T-helper 2 cell (primary cell): ENCODE data around the gene DOK3.

Source experiments
- DNase-seq, 5 experiments: peaks; one replicate each; pipeline versions ENCODE4 v3.0.0 to v3.0.0-alpha.2; 2012 to 2022

DOK3 gene

GRCh38 chr5:177462021-177462670 is 47.5 kb downstream of the DOK3 start:
- DNase-seq = no peak

GRCh38 chr5:177459819-177460628 is 49.6 kb downstream of the DOK3 start:
- DNase-seq = no peak

DNA sequence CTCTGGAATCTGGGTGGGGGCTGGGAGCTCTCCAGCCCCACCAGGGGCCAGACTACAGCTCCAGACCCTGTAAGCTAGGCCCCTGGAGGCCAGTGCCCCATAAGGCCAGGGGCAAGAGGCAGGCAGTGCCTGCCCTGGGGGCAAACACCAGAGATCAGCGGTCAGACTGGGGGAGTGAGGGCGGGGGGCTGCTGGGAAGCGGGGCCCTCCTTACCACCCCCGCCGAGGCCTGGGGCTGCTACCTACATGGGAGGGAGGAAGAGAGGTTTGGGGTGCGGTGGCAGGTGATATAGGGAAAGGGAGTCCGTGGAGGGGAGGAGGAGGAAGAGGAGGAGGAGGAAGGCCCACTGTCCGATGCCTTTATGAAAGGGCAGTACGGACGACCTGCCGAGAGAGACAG is 50.3 kb downstream of the DOK3 start:
- no peak for DNase-seq

DNA sequence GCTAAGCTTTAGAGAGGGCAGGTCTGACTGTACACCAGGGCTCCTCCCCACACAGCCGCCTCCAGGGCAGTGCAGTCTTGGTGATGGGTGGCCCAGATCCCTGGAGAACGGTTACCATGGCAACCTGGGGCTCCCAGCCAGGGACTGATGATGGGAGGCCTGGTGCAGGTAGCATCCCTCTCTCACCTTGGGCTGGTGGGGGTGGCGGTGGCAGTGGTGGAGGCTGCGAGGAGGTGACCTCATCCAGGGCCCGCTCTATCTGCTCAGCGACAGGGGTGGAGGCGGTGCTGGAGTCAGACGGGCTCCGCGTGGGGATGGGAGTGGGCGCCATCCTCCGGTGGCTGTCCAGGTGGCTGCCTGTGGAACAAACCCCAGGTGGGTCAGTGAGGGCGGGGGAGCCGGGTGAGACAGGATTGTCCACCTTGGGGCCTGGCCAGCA is 50.7 kb downstream of the DOK3 start:
- DNase-seq = no peak

DNA sequence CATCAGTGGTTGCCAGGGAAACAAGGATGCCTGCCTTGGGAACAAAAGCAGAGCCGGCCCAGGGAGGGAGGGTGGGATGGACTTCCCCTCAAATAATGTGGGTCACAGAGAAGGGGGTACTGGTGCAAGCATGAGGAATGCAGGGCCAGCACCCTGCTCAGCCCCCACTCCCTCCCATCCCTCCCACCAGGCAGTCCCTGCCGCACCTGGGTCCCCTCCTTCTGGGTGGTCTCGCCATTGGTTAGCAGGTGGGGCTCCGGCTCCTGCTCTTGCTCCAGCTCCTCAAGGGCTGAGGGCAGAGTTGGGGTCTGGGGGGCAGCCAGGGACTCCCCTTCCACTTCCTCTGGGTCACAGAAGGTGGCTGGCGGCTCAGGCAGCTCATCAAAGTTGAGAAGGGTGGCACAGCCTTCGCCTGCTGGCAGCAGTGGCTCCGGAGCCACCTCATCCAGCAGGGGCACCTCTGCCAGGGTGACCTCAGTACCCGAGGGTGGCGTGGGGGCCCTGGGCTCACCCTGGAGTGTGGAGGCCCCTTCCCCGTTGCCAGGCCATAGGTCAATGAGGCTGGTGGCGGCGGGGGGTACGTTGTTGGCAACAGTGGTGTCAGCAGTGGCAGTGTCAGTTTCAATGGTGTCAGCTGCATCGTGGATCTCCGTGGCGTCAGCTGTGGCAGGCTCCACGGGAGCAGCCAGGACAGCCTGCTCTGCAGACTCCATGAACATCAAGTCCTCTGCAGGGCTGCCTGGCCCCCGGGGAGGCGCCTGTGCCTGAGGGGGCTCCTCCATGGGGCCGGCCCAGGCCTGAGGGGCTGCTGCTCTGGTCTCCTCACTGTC is 51.6 kb downstream of the DOK3 start:
- no peak for DNase-seq

GRCh38 chr5:177456976-177457851 is 52.4 kb downstream of the DOK3 start:
- DNase-seq = peak in 4 of 5 experiments; percentile 29 to 88 (median 56)

DNA sequence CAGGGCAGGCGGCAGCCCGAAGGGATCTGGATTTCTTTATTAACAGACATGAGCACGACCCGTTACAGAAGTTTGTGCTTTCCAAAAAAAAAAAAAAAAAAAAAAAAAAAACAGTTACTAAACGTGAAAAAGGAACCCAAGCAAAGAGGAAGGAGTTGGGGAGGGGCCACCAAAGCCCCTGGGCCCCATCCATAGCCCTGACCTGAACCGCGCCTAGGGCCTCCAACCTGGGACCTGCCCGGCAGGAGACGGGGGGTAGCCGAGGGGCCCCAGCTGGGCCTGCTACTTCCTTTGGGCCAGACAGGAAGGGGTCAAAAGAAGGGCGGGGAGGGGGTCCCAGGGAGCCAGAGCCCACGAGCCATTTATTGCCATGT is 53.0 kb downstream of the DOK3 start:
- no peak for DNase-seq

DNA sequence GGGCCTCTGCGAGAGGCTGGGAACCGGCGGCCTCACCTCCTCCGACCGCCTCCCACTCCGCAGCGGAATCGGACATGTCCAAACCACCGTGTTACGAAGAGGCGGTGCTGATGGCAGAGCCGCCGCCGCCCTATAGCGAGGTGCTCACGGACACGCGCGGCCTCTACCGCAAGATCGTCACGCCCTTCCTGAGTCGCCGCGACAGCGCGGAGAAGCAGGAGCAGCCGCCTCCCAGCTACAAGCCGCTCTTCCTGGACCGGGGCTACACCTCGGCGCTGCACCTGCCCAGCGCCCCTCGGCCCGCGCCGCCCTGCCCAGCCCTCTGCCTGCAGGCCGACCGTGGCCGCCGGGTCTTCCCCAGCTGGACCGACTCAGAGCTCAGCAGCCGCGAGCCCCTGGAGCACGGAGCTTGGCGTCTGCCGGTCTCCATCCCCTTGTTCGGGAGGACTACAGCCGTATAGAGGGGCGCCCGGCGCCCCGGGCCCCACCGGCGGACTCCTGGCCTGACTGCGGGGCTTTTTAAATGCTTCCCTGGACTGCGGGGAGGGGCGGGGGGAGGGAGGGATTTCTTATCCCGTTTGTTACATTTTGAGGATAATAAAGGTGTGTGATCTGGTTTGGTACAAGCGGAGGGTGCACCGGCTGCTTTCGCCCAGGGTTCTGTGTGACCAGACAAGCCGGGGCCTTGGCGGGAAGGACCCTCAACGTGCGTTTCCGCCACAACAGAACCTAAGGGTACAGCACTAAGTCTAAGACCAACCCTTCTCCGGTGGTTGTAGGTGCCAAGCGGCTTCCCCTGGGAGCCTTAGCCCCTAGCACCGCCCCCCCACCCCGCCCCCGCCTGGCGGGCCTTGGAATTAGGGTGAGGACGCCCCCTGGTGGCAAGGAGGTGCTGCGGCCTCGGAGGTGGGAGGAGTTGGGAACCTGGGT is 53.7 kb downstream of the DOK3 start:
- DNase-seq = peak; percentile 79 to 95 (median 93)

GRCh38 chr5:177455036-177455660 is 54.5 kb downstream of the DOK3 start:
- DNase-seq = peak; percentile 84 to 96 (median 89)

DNA sequence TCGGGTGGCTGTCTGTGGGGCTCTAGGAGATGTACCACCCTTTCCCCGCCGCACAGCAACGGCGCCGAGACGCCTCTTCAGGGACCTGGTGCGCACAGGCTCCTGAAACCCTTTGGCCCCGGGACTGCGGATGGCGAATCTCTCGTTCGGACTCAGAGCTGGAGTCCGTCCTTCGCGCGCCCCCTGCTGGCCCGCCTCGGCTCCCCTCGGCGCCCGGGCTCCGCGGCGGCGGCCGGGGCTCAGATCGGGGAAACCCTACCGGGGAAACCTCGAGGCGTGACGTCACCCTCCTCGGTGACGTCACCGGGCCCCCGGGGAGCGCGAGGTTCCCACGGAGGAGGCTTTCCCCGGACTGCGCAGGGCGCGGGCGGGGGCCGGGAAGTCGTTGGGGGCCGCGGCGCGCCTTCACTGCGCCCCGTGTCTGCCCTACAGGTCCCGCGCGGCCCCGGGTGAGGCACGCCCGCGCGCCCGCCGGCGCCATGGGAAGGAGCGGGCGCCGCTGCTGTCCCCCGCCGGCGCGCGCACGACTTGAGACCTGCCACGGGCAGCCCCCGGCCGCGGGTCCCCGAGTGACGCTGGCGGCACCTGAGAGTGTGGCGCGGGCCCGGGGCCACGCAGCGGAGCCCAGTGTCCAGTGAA is 55.1 kb downstream of the DOK3 start:
- peak; percentile 87 to 97 (median 92) for DNase-seq

GRCh38 chr5:177453852-177454396 is 55.7 kb downstream of the DOK3 start:
- DNase-seq = no peak

- no peak for DNase-seq
Measured at GRCh38 chr5:177452688-177453638, 56.7 kb downstream of the DOK3 start.
